A549 (cell line): ENCODE data around the gene SAMD7. TPM values are rescaled to one million over a fixed set of nuclear protein-coding genes. Genes with fewer than 3 reads are reported as not detected.

Experiments used
- ATAC-seq, 2 experiments: fragments of 200-7000 bp in 1 of 2; fragments of >200 bp in 1 of 2; cut with Nextera tagmentation in 1 of 2; cut with Tn5 transposase in 1 of 2; 3 replicates each; pipeline versions ENCODE4 v1.8.0 to v1.9.1; 2018 to 2020; ENCODE audit warnings: mild to moderate bottlenecking in 1 of 2, moderate library complexity in 1 of 2
- CTCF ChIA-PET: fragments of 300-600 bp; sonication (Branson Sonifier 250); formaldehyde crosslinking; extraction: SDS; loops from one replicate; lab custom pipeline; 2021; ENCODE audit warnings: antibody characterized with exemption, inconsistent platforms; lab: Yijun Ruan, JAX
- POLR2A ChIA-PET: fragments of 350-600 bp; formaldehyde crosslinking; extraction: SDS; loops from one replicate; lab custom pipeline; 2021; ENCODE audit warnings: antibody characterized with exemption, inconsistent platforms; lab: Yijun Ruan, JAX
- DNase-seq, 2 experiments: peaks; one replicate each; pipeline versions ENCODE4 v3.0.0 to v3.0.0-alpha.2; 2011 to 2016; ENCODE audit warnings: low read depth in 1 of 2, low spot score in 1 of 2
- FAIRE-seq: peaks from 2 replicates; lab custom pipeline; 2011; peaks lifted over from hg19 to GRCh38; lab: Jason Lieb, UNC
- H3K27ac ChIP-seq, 2 experiments: fragments of >200 bp; sonication (Bioruptor Twin); formaldehyde crosslinking; 3 replicates each; pipeline ENCODE4 v1.5.1; 2016 to 2017
- H3K4me1 ChIP-seq: fragments of >200 bp; sonication (Bioruptor Twin); formaldehyde crosslinking; 3 replicates; pipeline ENCODE4 v1.6.1; 2016
- H3K4me2 ChIP-seq: fragments of >200 bp; sonication (Bioruptor Twin); formaldehyde crosslinking; 3 replicates; pipeline ENCODE4 v1.6.1; 2016
- H3K4me3 ChIP-seq: fragments of >200 bp; sonication (Bioruptor Twin); formaldehyde crosslinking; 3 replicates; pipeline ENCODE4 v1.5.1; 2016
- H3K9me3 ChIP-seq: fragments of >200 bp; sonication (Bioruptor Twin); formaldehyde crosslinking; 3 replicates; pipeline ENCODE4 v1.6.1; 2016
- ATOH8 ChIP-seq: fragments of 250-450 bp; sonication (Bioruptor Pico); IDR thresholded peaks from 2 replicates; pipeline ENCODE4 v1.5.0; 2020; ENCODE audit warnings: low read depth, mild to moderate bottlenecking, moderate library complexity
- BCL3 ChIP-seq: fragments of >200 bp; sonication (Bioruptor Twin); formaldehyde crosslinking; IDR thresholded peaks from 3 replicates; pipeline ENCODE4 v1.6.1; 2016
- CBX8 ChIP-seq: fragments of 200-600 bp; sonication (generic); IDR thresholded peaks from 2 replicates; pipeline ENCODE4 v1.6.1; 2016
- CEBPB ChIP-seq, 2 experiments: fragments of >200 bp in 1 of 2; sonication (Bioruptor Twin) in 1 of 2; formaldehyde crosslinking in 1 of 2; IDR thresholded peaks; 2 replicates each; pipeline ENCODE4 v1.6.1; 2012 to 2016
- CTCF ChIP-seq: fragments of >200 bp; sonication (Bioruptor Twin); formaldehyde crosslinking; IDR thresholded peaks from 3 replicates; pipeline ENCODE4 v1.5.1; 2016
- FOSL2 ChIP-seq, 2 experiments: fragments of 450-650 bp in 1 of 2; fragments of >200 bp in 1 of 2; sonication (Bioruptor Twin) in 1 of 2; formaldehyde crosslinking; IDR thresholded peaks; 2 replicates each; pipeline versions ENCODE4 v1.5.0 to v1.6.1; 2016 to 2020; ENCODE audit warnings: mild to moderate bottlenecking in 1 of 2, moderate library complexity in 1 of 2
- GATA3 ChIP-seq: IDR thresholded peaks from 2 replicates; pipeline ENCODE4 v1.6.1; 2012; ENCODE audit warnings: borderline replicate concordance
- HEYL ChIP-seq: fragments of 250-450 bp; sonication (Bioruptor Pico); IDR thresholded peaks from 2 replicates; pipeline ENCODE4 v1.8.0; 2021; ENCODE audit warnings: mild to moderate bottlenecking, moderate library complexity
- JUN ChIP-seq, 2 experiments: fragments of >200 bp; sonication (Bioruptor Twin); formaldehyde crosslinking; IDR thresholded peaks; 2 replicates in 1 of 2; 3 replicates in 1 of 2; pipeline ENCODE4 v1.6.1; 2016 to 2017
- KDM1A ChIP-seq: fragments of 200-600 bp; sonication (generic); IDR thresholded peaks from 2 replicates; pipeline ENCODE4 v1.6.1; 2016; ENCODE audit warnings: low read depth, mild to moderate bottlenecking
- KDM5A ChIP-seq: fragments of 200-600 bp; sonication (generic); IDR thresholded peaks from 2 replicates; pipeline ENCODE4 v1.6.1; 2016; ENCODE audit warnings: antibody characterized with exemption, mild to moderate bottlenecking
- PHF8 ChIP-seq: fragments of 200-600 bp; sonication (generic); IDR thresholded peaks from 2 replicates; pipeline ENCODE4 v1.6.1; 2016; ENCODE audit warnings: low read depth, mild to moderate bottlenecking, antibody characterized with exemption, moderate library complexity, borderline replicate concordance
- RAD21 ChIP-seq, 2 experiments: fragments of >200 bp in 1 of 2; sonication (Bioruptor Twin) in 1 of 2; formaldehyde crosslinking in 1 of 2; IDR thresholded peaks in 1 of 2; conservative IDR thresholded peaks in 1 of 2; 2 replicates in 1 of 2; 3 replicates in 1 of 2; pipeline ENCODE4 v1.6.1; 2012 to 2018; ENCODE audit warnings: inconsistent platforms in 1 of 2
- RNF2 ChIP-seq: fragments of 200-600 bp; sonication (generic); IDR thresholded peaks from 2 replicates; pipeline ENCODE4 v1.6.1; 2016; ENCODE audit warnings: low read depth, mild to moderate bottlenecking, antibody characterized with exemption, moderate library complexity, borderline replicate concordance
- SREBF2 ChIP-seq: fragments of 450-650 bp; IDR thresholded peaks from 2 replicates; pipeline ENCODE4 v1.6.1; 2014; ENCODE audit warnings: mild to moderate bottlenecking, moderate library complexity
- ZC3H11A ChIP-seq: fragments of 450-650 bp; IDR thresholded peaks from 2 replicates; pipeline ENCODE4 v1.6.1; 2014; ENCODE audit warnings: antibody characterized with exemption, mild to moderate bottlenecking
- ZFP36 ChIP-seq: fragments of 450-650 bp; IDR thresholded peaks from 2 replicates; pipeline ENCODE4 v1.6.1; 2014; ENCODE audit warnings: borderline replicate concordance; ENCODE audit not compliant: partially characterized antibody
- WGBS: methylation state at CpG from one replicate; pipeline ENCODE4 v1.1.6; 2017; ENCODE audit errors: missing lambda C conversion rate; 5-methylcytosine and 5-hydroxymethylcytosine counted together
- polyA plus RNA-seq, 4 experiments: library from polyadenylated mRNA; depleted of rRNA in 3 of 4; stranded (reverse); fragments of >200 nt; fragmentation: RNase III in 1 of 4; extraction: RNeasy Plus Mini Kit Qiagen cat#74134 plus additional on column Dnase treatment in 1 of 4; gene quantifications; 2 replicates in 3 of 4; 3 replicates in 1 of 4; pipeline ENCODE4 v1.2.3, GENCODE V29; 2011 to 2017
- TF ChIP-seq, protein P1 (sequence below): IDR thresholded peaks from 2 replicates; pipeline ENCODE4 v1.6.1; 2012
- TF ChIP-seq, protein P2 (sequence below): fragments of 150-350 bp; IDR thresholded peaks from 2 replicates; pipeline ENCODE4 v1.6.1; 2014; ENCODE audit warnings: low read depth, mild to moderate bottlenecking, low read length
- TF ChIP-seq, protein P3 (sequence below): fragments of 450-650 bp; IDR thresholded peaks from 2 replicates; pipeline ENCODE4 v1.6.1; 2014; ENCODE audit warnings: antibody characterized with exemption
- TF ChIP-seq, protein P4 (sequence below): fragments of 200-600 bp; sonication (generic); IDR thresholded peaks from 2 replicates; pipeline ENCODE4 v1.6.1; 2016; ENCODE audit warnings: antibody characterized with exemption, mild to moderate bottlenecking, moderate library complexity

The SAMD7 gene
- polyA plus RNA-seq, 2 of the 4 experiments (the other 2 are of a cell fraction), result not detected

GRCh38 chr3:169966951-169967915, 55.9 kb downstream of the SAMD7 start:
- WGBS, result 6% methylated on average over 37 of the region's 44 CpGs
- peak; percentile 24 to 33 for DNase-seq
- Histone ChIP-seq H3K4me2 (peak overlapping the region; percentile 97), H3K4me3 (peak overlapping the region; percentile 96), H3K27ac (peak overlapping the region; percentile 94 to 98), H3K4me1 (peaks cover 17% of the 10 kb centered on the region), H3K9me3 (no peaks in the 10 kb centered on the region)
- TF ChIP-seq, protein P1, sequence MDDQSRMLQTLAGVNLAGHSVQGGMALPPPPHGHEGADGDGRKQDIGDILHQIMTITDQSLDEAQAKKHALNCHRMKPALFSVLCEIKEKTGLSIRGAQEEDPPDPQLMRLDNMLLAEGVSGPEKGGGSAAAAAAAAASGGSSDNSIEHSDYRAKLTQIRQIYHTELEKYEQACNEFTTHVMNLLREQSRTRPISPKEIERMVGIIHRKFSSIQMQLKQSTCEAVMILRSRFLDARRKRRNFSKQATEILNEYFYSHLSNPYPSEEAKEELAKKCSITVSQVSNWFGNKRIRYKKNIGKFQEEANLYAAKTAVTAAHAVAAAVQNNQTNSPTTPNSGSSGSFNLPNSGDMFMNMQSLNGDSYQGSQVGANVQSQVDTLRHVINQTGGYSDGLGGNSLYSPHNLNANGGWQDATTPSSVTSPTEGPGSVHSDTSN, result no peak
- TF ChIP-seq GATA3 (no peak), BCL3 (0 out of 3 replicates have a peak, but pooled peaks have one; percentile 2), JUN (IDR thresholded peaks at IDR 0.05) (peak in 1 of 2 experiments; percentile 22; a peak in 1 of 5 replicates), ZFP36 (no peak), PHF8 (peak; percentile 36), SREBF2 (no peak), KDM5A (peak; percentile 63; the same call in 1 of the 2 replicates)
- ChIA-PET POLR2A (interaction anchor here (0.6 to 2.4 kb wide), 5 partner anchors 11 to 203 kb away, joined by 3 to 12 read pairs (median 4); partner anchors contain the start of gene TERC), CTCF (interaction anchor here (1.2 to 3.5 kb wide), 4 partner anchors 10 to 205 kb away, joined by 3 to 10 read pairs (median 5); no protein-coding TSS in a partner anchor)
- ATAC-seq, result peak; percentile 76 to 83
- FAIRE-seq, result no peak

DNA sequence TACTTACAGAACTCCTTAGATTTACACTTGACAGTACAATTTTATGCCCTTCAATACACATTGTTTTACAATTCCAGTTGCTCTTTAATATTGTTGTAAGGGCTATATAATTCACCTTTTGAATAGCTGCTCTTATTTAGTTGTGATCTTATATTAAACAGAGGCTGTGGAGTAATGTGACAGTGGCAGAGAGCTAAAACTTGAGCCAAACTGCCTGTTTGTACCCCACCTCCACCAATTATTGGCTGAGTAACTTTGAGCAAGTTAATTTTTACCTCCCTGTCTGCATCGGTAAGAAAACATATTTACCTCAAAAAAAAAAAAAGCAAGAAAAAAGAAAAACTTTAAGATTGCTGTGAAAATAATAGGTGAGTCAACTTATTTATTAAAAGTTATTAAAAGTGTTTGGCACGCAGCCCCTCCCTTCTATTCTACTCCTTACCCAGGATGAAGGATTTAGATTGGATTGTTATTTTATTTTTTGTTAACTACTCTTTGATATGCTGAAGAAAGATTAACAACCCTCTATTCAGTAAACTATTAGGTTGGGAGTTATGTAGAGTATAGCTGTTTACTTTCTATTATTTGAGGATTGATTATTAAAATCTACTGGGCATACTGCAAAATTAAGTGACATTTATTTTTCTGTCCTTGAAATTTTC, 57.0 kb downstream of the SAMD7 start:
- ChIA-PET POLR2A (interaction anchor here (2.0 to 2.4 kb wide), 3 partner anchors 10 to 204 kb away, joined by 4 to 12 read pairs (median 7); partner anchors contain the start of gene TERC), CTCF (interaction anchor here (1.9 to 3.5 kb wide), 2 partner anchors 9 to 206 kb away, joined by 7 to 10 read pairs; no protein-coding TSS in a partner anchor)
- no peak for DNase-seq
- Histone ChIP-seq H3K9me3 (no peaks in the 10 kb centered on the region), H3K4me2 (peak overlapping the region; percentile 97), H3K4me3 (peak overlapping the region; percentile 96; the same call in 1 of the 3 replicates), H3K27ac (no peak overlapping the region), H3K4me1 (peaks cover 17% of the 10 kb centered on the region)
- 52% methylated on average over 2 of the region's 2 CpGs for WGBS
- ATAC-seq, result no peak
- FAIRE-seq, result no peak
- TF ChIP-seq RAD21 (conservative IDR thresholded peaks at IDR 0.05 in 1 of 2, IDR thresholded peaks at IDR 0.05 in 1 of 2) (no peak), ATOH8 (CRISPR knock-in tag) (no peak), ZC3H11A (no peak), FOSL2 (IDR thresholded peaks at IDR 0.05) (no peak), FOSL2 (CRISPR knock-in tag; IDR thresholded peaks at IDR 0.05) (no peak), CEBPB (IDR thresholded peaks at IDR 0.05) (no peak), CTCF (no peak), RNF2 (no peak), JUN (IDR thresholded peaks at IDR 0.05) (no peak), KDM1A (no peak), GATA3 (no peak), CBX8 (no peak), HEYL (CRISPR knock-in tag) (no peak)
- TF ChIP-seq, protein P2, sequence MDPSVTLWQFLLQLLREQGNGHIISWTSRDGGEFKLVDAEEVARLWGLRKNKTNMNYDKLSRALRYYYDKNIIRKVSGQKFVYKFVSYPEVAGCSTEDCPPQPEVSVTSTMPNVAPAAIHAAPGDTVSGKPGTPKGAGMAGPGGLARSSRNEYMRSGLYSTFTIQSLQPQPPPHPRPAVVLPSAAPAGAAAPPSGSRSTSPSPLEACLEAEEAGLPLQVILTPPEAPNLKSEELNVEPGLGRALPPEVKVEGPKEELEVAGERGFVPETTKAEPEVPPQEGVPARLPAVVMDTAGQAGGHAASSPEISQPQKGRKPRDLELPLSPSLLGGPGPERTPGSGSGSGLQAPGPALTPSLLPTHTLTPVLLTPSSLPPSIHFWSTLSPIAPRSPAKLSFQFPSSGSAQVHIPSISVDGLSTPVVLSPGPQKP, result no peak
- TF ChIP-seq, protein P3, sequence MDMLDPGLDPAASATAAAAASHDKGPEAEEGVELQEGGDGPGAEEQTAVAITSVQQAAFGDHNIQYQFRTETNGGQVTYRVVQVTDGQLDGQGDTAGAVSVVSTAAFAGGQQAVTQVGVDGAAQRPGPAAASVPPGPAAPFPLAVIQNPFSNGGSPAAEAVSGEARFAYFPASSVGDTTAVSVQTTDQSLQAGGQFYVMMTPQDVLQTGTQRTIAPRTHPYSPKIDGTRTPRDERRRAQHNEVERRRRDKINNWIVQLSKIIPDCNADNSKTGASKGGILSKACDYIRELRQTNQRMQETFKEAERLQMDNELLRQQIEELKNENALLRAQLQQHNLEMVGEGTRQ, result no peak
- TF ChIP-seq, protein P4, sequence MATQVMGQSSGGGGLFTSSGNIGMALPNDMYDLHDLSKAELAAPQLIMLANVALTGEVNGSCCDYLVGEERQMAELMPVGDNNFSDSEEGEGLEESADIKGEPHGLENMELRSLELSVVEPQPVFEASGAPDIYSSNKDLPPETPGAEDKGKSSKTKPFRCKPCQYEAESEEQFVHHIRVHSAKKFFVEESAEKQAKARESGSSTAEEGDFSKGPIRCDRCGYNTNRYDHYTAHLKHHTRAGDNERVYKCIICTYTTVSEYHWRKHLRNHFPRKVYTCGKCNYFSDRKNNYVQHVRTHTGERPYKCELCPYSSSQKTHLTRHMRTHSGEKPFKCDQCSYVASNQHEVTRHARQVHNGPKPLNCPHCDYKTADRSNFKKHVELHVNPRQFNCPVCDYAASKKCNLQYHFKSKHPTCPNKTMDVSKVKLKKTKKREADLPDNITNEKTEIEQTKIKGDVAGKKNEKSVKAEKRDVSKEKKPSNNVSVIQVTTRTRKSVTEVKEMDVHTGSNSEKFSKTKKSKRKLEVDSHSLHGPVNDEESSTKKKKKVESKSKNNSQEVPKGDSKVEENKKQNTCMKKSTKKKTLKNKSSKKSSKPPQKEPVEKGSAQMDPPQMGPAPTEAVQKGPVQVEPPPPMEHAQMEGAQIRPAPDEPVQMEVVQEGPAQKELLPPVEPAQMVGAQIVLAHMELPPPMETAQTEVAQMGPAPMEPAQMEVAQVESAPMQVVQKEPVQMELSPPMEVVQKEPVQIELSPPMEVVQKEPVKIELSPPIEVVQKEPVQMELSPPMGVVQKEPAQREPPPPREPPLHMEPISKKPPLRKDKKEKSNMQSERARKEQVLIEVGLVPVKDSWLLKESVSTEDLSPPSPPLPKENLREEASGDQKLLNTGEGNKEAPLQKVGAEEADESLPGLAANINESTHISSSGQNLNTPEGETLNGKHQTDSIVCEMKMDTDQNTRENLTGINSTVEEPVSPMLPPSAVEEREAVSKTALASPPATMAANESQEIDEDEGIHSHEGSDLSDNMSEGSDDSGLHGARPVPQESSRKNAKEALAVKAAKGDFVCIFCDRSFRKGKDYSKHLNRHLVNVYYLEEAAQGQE, result no peak
